ENCODE data around the gene RBM3.
A peak's percentile ranks its signal among the peaks of the same experiment; 100 is the strongest.
"Not testable (repeated sequence)": the region's sequence is repeated elsewhere in the genome, so short reads cannot be mapped to it uniquely, and the experiment has no call there.

RBM3 gene

DNA sequence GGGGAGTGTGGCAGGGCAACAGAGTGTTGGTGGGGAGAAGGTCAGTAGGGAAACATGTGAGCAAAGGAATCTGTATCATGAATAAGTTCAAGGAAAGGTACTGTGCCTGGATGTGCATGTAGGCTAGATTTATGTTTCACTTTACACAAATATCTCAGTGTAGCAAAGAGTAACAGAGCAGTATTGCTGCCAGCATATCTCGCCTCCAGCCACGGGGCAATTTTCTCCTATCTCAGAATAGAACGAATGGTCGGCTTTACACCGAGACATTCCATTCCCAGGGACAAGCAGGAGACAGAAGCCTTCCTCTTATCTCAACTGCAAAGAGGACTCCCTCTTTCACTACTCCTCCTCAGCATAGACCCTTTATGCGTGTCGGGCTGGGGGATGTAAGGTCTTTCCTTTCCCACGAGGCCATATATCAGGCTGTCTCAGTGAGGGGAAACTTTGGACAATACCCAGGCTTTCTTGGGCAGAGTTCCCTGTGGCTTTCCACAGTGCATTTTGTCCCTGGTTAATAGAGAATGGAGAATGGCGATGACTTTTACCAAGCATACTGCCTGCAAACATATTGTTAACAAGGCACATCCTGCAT lies 18.5 kb upstream of the RBM3 start:
- peaks cover 64% of the 10 kb centered on the region for H3K36me3 Mint-ChIP-seq (ENCODE audit: insufficient read depth)
- not testable (repeated sequence) for ATAC-seq (replicated peaks); H3K4me1 Mint-ChIP-seq (ENCODE audit: low read depth in 2 of 2); H3K9me3 Mint-ChIP-seq; DNase-seq; H3K27me3 Mint-ChIP-seq; H3K4me3 Mint-ChIP-seq; H3K27ac Mint-ChIP-seq

DNA sequence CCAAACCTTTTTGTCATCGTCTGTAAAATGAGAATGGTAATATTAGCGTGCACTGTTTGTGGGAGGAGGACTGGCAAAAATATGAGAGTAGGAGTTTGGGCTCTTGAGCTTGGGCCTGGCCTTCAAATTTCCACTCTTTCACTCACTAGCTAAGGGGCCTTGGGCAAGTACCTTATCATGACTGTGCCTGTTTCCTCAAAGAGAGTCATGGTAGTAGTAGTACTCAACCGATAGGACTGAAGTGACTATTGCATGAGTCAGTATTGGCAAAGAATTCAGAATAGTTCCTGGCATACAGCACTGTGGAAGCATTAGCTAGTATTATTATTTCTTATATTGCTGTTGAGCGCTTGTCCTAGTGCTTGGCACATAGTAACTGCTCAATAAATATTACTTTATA lies 16.0 kb upstream of the RBM3 start:
- Mint-ChIP-seq H3K4me1 (ENCODE audit: low read depth in 2 of 2) (peaks cover 3 to 5% of the 10 kb centered on the region in 2 donors), H3K27me3 (no peaks in the 10 kb centered on the region), H3K27ac (no peak overlapping the region), H3K36me3 (ENCODE audit: insufficient read depth) (peaks cover 51% of the 10 kb centered on the region), H3K4me3 (no peak overlapping the region), H3K9me3 (no peaks in the 10 kb centered on the region)
- no peak for DNase-seq
- no peak for ATAC-seq (replicated peaks)

DNA sequence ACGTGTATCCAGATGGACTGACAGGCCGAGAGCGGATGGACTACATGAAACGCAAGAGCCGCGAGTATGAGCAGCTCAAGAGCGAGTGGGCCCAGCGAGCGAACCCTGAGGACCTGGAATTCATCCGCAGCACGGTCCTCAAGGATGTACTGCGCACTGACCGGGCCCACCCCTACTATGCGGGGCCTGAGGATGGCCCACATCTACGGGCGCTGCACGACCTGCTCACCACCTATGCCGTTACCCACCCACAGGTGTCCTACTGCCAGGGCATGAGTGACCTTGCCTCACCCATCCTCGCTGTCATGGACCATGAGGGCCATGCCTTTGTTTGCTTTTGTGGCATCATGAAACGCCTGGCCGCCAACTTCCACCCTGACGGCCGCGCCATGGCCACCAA lies 14.6 kb upstream of the RBM3 start:
- no peaks in the 10 kb centered on the region for H3K9me3 Mint-ChIP-seq
- H3K27me3 Mint-ChIP-seq, result no peaks in the 10 kb centered on the region
- H3K4me1 Mint-ChIP-seq (ENCODE audit: low read depth in 2 of 2), result peaks cover 3% of the 10 kb centered on the region in 2 donors
- ATAC-seq (replicated peaks) (no peak), DNase-seq (no peak)
- H3K27ac Mint-ChIP-seq, result peak overlapping the region in 1 of 2 donors; percentile 44
- H3K4me3 Mint-ChIP-seq, result no peak overlapping the region
- peaks cover 45% of the 10 kb centered on the region for H3K36me3 Mint-ChIP-seq (ENCODE audit: insufficient read depth)

DNA sequence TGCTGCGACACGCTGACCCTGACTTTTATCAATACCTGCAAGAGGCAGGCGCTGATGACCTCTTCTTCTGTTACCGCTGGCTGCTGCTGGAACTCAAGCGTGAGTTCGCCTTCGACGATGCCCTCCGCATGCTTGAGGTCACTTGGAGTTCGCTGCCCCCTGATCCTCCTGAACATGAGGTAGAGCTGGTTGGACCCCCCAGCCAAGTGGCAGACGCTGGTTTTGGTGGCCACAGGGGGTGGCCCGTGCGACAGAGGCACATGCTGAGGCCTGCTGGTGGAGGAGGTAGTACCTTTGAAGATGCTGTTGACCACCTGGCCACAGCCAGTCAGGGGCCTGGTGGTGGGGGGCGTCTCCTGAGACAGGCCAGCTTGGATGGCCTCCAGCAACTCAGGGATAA lies 14.2 kb upstream of the RBM3 start:
- H3K4me3 Mint-ChIP-seq, result no peak overlapping the region
- H3K4me1 Mint-ChIP-seq (ENCODE audit: low read depth in 2 of 2), result peaks cover 0 to 3% of the 10 kb centered on the region in 2 donors
- peak overlapping the region in 1 of 2 donors; percentile 44 for H3K27ac Mint-ChIP-seq
- no peaks in the 10 kb centered on the region for H3K27me3 Mint-ChIP-seq
- H3K36me3 Mint-ChIP-seq (ENCODE audit: insufficient read depth), result peaks cover 43% of the 10 kb centered on the region
- ATAC-seq (replicated peaks) (no peak), DNase-seq (no peak)
- no peaks in the 10 kb centered on the region for H3K9me3 Mint-ChIP-seq

DNA sequence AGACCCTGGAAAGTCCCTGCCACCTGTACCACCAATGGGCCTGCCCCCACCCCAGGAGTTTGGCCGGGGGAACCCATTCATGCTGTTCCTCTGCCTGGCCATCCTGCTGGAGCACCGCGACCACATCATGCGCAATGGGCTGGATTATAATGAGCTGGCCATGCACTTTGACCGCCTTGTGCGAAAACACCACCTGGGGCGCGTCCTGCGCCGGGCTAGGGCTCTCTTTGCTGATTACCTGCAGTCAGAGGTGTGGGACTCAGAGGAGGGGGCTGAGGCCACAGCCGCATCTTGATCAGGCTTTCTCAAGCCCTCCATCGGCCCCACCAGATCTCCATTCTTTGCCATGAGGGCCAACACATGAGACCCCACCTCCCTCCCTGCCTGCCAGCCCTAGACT lies 13.6 kb upstream of the RBM3 start:
- Mint-ChIP-seq H3K27me3 (no peaks in the 10 kb centered on the region), H3K4me1 (ENCODE audit: low read depth in 2 of 2) (peaks cover 0 to 3% of the 10 kb centered on the region in 2 donors), H3K27ac (no peak overlapping the region), H3K4me3 (no peak overlapping the region), H3K9me3 (no peaks in the 10 kb centered on the region), H3K36me3 (ENCODE audit: insufficient read depth) (peaks cover 40% of the 10 kb centered on the region)
- no peak for DNase-seq
- ATAC-seq (replicated peaks), result no peak

DNA sequence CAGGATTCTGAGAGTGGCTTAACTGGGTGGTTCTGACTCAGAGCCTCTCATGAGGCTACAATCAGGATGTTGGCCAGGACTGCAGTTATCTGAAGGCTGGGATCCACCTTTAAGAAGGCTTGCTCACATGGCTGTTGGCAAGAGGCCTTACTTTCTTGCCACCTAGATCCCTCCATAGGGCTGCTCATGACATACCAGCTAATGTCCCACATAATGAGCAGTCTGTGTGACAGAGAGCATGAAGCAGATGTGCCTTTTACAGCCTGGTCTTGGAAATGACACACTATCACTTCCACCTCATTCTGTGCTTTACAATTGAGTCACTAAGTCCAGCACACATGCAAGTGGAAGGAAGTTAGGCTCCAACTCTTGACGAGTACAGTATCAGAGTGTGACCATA lies 4.3 kb upstream of the RBM3 start:
- Mint-ChIP-seq H3K9me3 (no peaks in the 10 kb centered on the region), H3K27ac (no peak overlapping the region), H3K27me3 (no peaks in the 10 kb centered on the region), H3K4me1 (ENCODE audit: low read depth in 2 of 2) (peaks cover 4 to 7% of the 10 kb centered on the region in 2 donors), H3K36me3 (ENCODE audit: insufficient read depth) (peaks cover 24% of the 10 kb centered on the region), H3K4me3 (no peak overlapping the region)
- ATAC-seq (replicated peaks) (no peak), DNase-seq (no peak)

DNA sequence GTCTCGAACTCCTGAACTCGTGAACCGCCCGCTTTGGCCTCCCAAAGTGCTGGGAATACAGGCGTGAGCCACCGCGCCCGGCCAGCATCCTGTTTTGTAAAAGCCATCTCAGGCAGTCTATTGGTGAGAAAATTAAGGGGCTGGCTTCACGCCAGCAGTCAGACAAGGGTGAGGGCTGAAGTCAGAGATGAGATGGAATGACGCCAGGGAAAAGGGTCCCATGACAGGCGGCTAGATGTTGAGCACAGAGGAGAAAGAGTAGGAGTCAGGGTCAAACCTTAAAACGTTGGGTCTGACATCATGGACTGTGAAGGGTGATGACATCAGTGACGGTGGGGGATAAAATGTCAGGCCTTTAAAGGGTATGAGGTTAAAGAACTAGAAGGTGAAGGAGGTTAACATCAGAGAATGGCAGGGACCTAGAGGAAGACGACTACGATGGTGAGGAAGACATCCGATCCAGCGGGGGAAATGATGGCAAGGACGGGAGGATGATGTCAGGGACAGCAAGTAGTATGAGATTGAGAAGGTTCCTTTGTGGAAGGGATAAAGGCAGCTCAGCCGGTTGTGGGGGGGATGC lies 504 bp upstream of the RBM3 start:
- Mint-ChIP-seq H3K27ac (peak overlapping the region; percentile 95 to 98), H3K27me3 (no peaks in the 10 kb centered on the region), H3K36me3 (ENCODE audit: insufficient read depth) (peaks cover 54% of the 10 kb centered on the region), H3K4me3 (peak overlapping the region; percentile 90 to 93), H3K9me3 (no peaks in the 10 kb centered on the region), H3K4me1 (ENCODE audit: low read depth in 2 of 2) (peaks cover 5 to 14% of the 10 kb centered on the region in 2 donors)
- ATAC-seq (replicated peaks) (peak; percentile 20), DNase-seq (no peak)

DNA sequence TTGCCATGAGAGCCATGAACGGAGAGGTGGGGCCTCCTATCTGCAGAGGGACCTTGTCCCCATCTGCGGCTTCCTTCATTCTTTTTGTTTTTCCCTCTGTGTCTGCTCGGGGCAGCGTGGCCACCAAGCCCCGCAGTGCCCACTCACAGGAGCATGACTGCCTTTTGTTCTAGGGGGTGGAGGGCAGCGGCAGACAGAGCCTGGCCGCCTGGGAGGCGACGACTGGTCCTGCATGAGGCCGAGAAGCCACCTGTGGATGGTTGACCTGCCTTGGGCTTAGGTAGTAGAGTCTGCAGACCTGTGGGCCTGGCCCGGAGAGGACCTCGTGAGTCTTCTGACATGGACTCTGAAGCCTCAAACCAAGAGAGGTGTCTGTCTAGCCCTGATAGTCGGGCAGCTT lies 1.4 kb downstream of the RBM3 start:
- Mint-ChIP-seq H3K27ac (peak overlapping the region; percentile 95 to 98), H3K36me3 (ENCODE audit: insufficient read depth) (peaks cover 65% of the 10 kb centered on the region)
- ATAC-seq (replicated peaks), result no peak

DNA sequence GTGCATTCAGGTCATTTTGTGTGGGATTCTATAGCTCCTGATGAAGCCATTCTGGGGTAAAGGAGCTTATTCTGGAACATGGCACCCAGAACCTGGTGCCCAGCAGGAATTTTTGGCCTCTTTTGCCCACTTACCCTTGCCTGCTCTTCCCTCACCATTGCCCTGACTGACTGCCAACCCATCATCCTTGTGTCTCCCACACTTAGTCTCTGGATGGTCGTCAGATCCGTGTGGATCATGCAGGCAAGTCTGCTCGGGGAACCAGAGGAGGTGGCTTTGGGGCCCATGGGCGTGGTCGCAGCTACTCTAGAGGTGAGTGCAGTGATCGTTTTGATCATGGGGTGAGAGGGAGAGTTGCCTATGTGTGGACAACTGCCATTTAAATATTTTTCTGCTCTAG lies 1.8 kb downstream of the RBM3 start:
- ATAC-seq (replicated peaks) (no peak), DNase-seq (no peak)
- Mint-ChIP-seq H3K9me3 (no peaks in the 10 kb centered on the region), H3K27me3 (no peaks in the 10 kb centered on the region), H3K4me1 (ENCODE audit: low read depth in 2 of 2) (peaks cover 8 to 14% of the 10 kb centered on the region in 2 donors), H3K27ac (peak overlapping the region in 1 of 2 donors; percentile 98), H3K4me3 (peak overlapping the region; percentile 90 to 93), H3K36me3 (ENCODE audit: insufficient read depth) (peaks cover 65% of the 10 kb centered on the region)

More for the DNA sequence above, 1.4 kb downstream of the RBM3 start:
- peaks cover 8 to 14% of the 10 kb centered on the region in 2 donors for H3K4me1 Mint-ChIP-seq (ENCODE audit: low read depth in 2 of 2)
- DNase-seq, result no peak
- no peaks in the 10 kb centered on the region for H3K27me3 Mint-ChIP-seq
- peak overlapping the region; percentile 90 to 93 for H3K4me3 Mint-ChIP-seq
- no peaks in the 10 kb centered on the region for H3K9me3 Mint-ChIP-seq

DNA sequence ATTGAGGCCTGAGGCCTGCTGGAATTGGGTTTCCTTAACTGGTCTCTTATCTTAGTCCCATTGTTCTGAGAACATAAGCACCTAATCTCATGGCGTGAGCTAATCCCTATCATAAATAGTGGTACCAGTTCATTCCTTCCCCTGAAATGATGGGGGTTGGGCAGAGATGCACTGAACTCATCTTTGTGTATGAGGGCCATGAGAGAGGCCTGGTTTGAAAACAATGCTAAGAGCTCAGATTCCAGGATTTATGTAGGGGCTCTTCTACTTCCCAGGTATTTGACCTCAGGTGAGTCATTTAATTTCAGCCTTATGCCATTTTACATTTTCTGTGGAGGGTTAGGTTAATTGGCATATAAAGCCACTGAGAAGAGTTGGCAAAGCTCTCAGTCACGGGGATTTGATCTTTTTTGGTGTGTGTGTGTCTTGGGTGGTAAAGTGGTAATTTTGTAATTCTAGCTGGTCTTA lies 4.4 kb downstream of the RBM3 start:
- no peaks in the 10 kb centered on the region for H3K27me3 Mint-ChIP-seq
- peaks cover 59% of the 10 kb centered on the region for H3K36me3 Mint-ChIP-seq (ENCODE audit: insufficient read depth)
- H3K9me3 Mint-ChIP-seq, result no peaks in the 10 kb centered on the region
- DNase-seq (no peak), ATAC-seq (replicated peaks) (no peak)
- no peak overlapping the region for H3K4me3 Mint-ChIP-seq
- H3K4me1 Mint-ChIP-seq (ENCODE audit: low read depth in 2 of 2), result peaks cover 6 to 13% of the 10 kb centered on the region in 2 donors
- peak overlapping the region; percentile 28 to 81 for H3K27ac Mint-ChIP-seq

DNA sequence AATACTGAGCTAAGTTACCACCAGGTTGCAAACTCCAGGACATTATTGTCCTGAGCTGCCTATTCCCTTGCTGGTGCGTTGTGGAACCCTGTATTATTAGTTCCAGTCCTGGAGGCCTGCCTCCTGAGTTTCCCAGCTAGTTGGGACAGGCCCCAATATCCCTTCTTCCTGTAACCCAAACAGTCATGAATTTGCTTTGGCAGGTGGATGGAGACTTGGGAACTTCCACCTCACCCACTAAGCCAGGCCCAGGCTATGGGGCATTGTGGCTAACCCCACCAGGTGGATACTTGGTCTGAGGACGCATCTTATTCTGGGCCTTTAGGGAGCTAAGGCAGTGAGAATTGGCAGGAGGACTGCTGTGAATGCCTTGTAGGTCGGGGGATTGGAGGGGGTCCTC lies 5.0 kb downstream of the RBM3 start:
- DNase-seq (no peak), ATAC-seq (replicated peaks) (no peak)
- no peaks in the 10 kb centered on the region for H3K9me3 Mint-ChIP-seq
- peak overlapping the region in 1 of 2 donors; percentile 81 for H3K27ac Mint-ChIP-seq
- H3K27me3 Mint-ChIP-seq, result no peaks in the 10 kb centered on the region
- H3K4me1 Mint-ChIP-seq (ENCODE audit: low read depth in 2 of 2), result peaks cover 4 to 10% of the 10 kb centered on the region in 2 donors
- H3K36me3 Mint-ChIP-seq (ENCODE audit: insufficient read depth), result peaks cover 53% of the 10 kb centered on the region
- no peak overlapping the region for H3K4me3 Mint-ChIP-seq

DNA sequence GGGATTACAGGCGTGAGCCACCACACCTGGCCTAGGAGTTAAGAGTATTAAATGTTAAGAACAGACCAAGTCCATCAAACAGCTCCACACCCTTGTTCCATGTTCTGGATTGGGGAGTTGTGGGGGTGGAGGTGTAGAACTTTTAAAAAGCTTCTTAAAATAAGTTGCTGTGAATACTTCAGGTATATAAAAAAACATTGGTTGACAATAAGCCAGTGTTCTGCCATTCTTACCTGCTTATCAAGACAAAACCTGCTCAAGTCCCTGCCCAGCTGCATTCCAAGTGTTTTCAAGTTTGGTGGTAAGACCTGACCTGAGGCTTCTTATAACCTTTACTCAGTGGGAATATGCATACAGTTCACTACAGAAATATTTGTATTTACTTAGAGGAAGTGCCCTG lies 6.4 kb downstream of the RBM3 start:
- ATAC-seq (replicated peaks), result no peak
- Mint-ChIP-seq H3K9me3 (no peaks in the 10 kb centered on the region), H3K36me3 (ENCODE audit: insufficient read depth) (peaks cover 39% of the 10 kb centered on the region), H3K27me3 (no peaks in the 10 kb centered on the region), H3K27ac (no peak overlapping the region), H3K4me3 (no peak overlapping the region), H3K4me1 (ENCODE audit: low read depth in 2 of 2) (peaks cover 2 to 4% of the 10 kb centered on the region in 2 donors)
- no peak for DNase-seq

DNA sequence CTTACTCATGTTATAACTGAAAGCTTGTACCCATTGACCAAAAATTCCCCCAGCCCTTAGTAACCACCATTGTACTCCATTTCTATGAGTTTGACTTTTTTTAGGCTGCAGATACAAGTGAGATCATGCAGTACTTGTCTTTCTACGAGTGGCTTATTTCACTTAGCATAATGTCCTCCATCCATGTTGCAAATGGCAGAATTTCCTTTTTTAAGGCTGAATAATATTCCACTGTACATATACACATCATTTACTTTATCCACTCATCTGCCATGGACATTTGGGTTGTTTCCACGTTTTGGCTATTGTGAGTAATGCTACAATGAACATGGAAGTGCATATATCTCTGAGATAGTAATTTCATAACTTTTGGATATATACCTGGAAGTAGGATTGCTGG lies 10.4 kb downstream of the RBM3 start:
- H3K4me1 Mint-ChIP-seq (ENCODE audit: low read depth in 2 of 2), result no peaks in the 10 kb centered on the region
- H3K4me3 Mint-ChIP-seq, result no peak overlapping the region
- DNase-seq (no peak), ATAC-seq (replicated peaks) (no peak)
- peaks cover 1% of the 10 kb centered on the region for H3K36me3 Mint-ChIP-seq (ENCODE audit: insufficient read depth)
- H3K9me3 Mint-ChIP-seq, result no peaks in the 10 kb centered on the region
- no peaks in the 10 kb centered on the region for H3K27me3 Mint-ChIP-seq
- no peak overlapping the region for H3K27ac Mint-ChIP-seq

DNA sequence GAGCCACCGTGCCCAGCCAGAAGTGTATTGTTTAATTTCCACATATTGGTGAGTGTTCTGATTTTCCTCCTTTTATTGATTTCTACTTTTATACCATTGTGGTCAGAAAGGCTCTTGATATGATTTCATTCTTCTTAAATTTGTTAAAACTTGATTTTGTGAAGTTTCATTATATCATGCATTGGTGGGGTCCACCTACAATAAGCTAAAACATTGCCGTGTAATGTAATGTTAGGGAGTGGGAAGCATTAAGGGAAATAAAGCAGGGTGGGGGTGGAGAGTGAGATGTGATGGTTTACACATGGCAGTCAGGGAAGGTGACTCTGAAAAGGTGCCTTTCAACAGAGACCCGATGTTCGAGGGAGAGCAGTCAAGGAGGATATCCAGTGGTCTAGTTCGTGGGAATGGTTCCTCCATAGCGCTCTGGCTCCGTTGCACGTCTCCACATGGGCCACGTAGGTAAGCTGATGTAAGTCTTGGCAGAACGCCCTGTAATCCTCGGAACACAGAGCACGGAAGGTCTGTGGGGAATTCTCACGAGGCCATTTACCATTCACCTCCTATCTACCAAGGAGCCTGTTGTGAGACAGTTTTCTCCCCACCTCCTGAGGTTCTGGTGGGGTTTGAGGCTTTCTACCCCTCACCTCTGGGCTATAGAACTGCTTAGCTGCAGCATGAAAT lies 15.3 kb downstream of the RBM3 start:
- ATAC-seq (replicated peaks) (no peak), DNase-seq (no peak)
- no peaks in the 10 kb centered on the region for H3K9me3 Mint-ChIP-seq
- no peaks in the 10 kb centered on the region for H3K27me3 Mint-ChIP-seq
- H3K27ac Mint-ChIP-seq, result no peak overlapping the region
- peaks cover 0 to 3% of the 10 kb centered on the region in 2 donors for H3K4me1 Mint-ChIP-seq (ENCODE audit: low read depth in 2 of 2)
- no peaks in the 10 kb centered on the region for H3K36me3 Mint-ChIP-seq (ENCODE audit: insufficient read depth)
- no peak overlapping the region for H3K4me3 Mint-ChIP-seq

Data from effector memory CD8-positive, alpha-beta T cell (primary cell).